NCI-H524 treated with DMSO at 0.1 percent for 48 hours (cell line): ENCODE results near the gene RHOBTB1.
"Not testable (repeated sequence)": the region's sequence is repeated elsewhere in the genome, so short reads cannot be mapped to it uniquely, and the experiment has no call there.

Source experiments
- DNase-seq: peaks from one replicate; lab custom pipeline; 2025; lab: John Stamatoyannopoulos, UW

The RHOBTB1 gene, protein sequence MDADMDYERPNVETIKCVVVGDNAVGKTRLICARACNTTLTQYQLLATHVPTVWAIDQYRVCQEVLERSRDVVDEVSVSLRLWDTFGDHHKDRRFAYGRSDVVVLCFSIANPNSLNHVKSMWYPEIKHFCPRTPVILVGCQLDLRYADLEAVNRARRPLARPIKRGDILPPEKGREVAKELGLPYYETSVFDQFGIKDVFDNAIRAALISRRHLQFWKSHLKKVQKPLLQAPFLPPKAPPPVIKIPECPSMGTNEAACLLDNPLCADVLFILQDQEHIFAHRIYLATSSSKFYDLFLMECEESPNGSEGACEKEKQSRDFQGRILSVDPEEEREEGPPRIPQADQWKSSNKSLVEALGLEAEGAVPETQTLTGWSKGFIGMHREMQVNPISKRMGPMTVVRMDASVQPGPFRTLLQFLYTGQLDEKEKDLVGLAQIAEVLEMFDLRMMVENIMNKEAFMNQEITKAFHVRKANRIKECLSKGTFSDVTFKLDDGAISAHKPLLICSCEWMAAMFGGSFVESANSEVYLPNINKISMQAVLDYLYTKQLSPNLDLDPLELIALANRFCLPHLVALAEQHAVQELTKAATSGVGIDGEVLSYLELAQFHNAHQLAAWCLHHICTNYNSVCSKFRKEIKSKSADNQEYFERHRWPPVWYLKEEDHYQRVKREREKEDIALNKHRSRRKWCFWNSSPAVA

DNA sequence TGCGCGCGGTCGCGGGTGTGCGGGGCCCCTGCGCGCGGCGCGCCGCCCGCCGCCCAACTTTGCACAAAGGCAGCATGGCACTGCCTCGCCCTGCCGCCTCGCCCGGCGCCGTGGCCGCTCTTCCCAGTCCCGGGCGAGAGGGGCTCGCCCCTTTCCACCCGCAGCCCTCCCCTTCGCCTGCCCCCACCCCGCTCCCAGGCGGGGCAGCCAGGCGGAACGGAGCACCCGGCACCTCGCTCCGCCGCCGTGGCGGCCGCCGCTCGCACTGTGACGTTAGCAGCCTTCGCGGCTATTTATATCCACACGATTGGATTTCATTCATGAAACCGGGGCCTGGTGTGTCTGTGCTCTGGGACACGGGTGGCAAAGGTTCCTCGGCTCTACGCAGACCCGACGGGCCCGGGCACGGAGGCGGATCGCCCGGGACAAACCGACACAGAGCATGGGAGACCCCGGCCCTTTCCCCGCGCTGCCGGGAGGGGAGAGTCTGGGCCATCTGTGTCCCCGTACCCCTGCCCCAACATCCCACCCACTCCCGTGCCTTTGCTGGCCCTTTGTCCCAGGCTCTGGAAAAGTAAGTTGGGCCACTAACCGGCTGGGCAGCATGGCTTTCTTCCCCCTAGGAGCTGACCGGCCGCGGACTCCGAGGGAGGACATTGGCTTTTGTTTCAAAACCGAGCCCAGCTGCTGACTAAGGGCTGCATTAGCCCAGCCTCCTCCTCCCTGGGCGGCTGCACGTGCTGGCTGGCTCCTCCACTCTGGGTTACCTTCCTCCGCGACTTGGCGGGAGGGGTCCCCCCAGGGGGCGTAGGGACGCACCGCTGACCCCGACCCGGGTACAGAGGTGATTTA, at the start of gene RHOBTB1:
RHOBTB1 (minus strand) TSS at position 128 of the 852 bp plus-strand sequence. CDS start 32,643 bp downstream, outside the sequence.
- DNase-seq, result no peak

GRCh38 chr10:60992636-60993035, 48.7 kb upstream of the RHOBTB1 start:
- no peak for DNase-seq

DNA sequence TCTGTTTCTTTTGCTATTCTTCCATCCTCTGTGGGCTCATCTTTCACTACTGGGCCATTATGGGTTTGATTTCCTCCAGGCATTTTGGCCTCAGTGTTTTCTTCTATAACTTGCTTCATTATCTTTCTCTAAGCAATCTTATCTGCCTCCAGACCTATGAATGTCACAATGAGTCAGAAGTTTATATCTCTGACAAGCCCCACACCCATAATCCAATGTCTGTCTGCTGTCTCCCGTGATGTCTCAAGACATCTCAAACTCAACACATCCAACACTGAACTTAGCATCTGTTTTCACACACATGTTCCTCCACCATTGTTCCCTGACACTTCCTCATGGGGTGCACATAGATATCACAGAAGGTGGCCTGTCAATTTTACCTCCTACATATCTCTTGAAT, 46.7 kb upstream of the RHOBTB1 start:
- DNase-seq, result no peak

- DNase-seq, result no peak
Measured at GRCh38 chr10:60989400-60989876, 45.5 kb upstream of the RHOBTB1 start.

DNA sequence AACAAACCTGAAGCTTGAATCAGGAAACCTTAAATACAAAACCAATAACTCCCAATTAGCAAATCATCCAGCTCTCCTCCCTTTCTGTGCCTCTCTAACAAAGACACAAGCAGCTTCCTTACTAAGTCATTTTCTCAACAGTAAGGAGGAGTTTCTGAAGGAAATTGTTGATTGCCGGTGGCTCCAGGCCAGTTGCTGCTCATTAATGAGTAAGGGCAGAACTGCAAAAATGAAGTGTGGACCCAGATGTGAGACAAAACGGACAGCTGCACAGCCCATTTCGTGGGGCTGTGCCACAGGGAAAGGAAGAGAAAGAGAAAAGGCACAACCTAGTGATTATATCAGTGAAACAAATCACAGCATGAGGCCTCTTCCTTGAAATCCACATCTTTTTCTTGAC, 42.8 kb upstream of the RHOBTB1 start:
- DNase-seq, result no peak

DNA sequence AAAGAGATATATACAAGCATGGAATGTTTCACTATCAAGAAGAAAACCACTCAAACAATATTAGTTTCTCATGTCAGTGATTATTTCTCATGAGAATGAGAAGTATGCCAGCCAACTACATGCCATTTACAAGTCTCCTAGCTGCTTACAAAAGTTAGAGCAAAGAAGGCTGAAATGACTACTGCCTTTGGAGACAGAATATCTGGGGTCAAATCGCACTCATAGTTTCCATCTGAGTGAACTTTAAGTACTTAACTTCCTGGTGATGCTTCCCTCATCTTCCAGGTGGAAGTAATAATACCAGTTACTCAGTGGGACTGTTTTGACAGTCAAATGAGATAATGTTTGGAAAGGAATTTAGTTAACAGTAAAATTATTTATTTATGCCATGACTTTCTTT, 42.0 kb upstream of the RHOBTB1 start:
- DNase-seq, result no peak

GRCh38 chr10:60980997-60981396, 37.0 kb upstream of the RHOBTB1 start:
- no peak for DNase-seq

DNA sequence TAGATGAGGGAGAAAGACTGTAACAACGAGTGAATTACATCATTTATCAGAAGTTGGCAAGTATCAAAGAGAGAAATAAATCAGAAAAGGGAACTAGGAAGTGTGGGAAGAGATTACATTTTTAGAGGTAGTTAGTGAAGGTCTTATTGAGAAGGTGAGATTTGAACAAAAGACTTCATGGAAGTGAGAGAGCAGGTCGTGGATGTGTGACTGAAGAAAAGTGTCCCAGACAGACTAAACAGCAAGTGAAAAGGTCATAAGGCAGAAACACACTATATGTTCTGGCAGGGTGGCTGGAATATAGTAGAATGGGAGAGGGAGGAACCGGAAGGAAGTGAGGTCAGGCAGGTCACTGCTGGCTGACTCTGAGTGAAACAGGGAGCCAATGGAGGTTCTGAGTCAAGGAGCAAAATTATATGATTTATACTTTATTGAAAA, 35.7 kb upstream of the RHOBTB1 start:
- DNase-seq, result no peak

- DNase-seq, result no peak
Measured at GRCh38 chr10:60978287-60979115, 34.5 kb upstream of the RHOBTB1 start.

GRCh38 chr10:60977161-60978122, 33.5 kb upstream of the RHOBTB1 start:
- no peak for DNase-seq

- no peak for DNase-seq
Measured at GRCh38 chr10:60976687-60977086, 32.7 kb upstream of the RHOBTB1 start.

DNA sequence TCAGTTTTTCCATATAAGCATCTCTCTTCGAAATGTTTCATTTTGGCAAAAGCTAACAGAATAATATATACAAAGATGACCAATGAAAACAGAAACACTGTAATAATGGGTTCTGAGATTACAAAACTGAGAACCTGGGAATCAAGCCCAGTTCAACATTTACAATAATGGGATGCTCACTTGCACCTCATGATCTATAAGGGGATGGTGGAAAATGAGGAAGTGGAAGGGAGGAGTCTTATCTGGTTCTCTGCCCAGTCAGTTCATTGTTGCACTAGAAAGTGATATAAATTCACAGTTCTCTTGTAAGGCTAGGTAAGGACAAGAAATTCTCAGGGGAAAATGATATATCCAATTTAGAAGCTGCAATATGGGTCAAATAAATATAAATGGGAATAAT, 31.7 kb upstream of the RHOBTB1 start:
- DNase-seq, result no peak

DNA sequence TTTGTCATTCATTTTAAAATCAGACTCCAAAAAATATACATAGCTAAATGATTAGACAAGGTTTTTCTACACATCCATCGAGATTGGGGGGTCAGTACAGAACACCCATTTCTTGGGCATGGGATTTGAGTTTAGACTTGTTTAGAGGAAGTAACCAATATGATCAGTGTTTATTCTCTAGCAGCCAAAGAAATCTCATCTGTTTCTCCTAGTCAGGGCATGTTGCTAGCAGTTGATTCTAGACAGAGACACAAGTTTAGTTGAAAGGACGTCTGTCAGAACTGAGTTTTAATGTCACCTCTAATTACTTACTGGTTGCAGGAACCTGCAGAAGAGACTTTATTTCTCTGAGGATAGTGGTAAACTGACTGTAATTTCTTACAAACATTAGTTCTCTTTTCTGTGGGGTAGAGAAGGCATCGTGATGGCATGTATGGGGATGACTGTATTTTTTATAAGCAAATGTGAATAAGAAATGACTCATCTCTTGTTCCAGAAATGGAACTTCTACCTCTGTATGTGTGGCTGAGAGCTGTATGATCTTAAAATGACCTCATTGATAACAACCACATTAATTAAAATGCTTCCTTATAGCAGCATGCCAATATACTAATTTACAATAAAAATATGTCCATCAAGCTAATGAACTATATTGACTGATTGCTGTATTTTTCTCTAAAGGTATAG, 30.6 kb upstream of the RHOBTB1 start:
- no peak for DNase-seq

GRCh38 chr10:60973086-60973485, 29.1 kb upstream of the RHOBTB1 start:
- no peak for DNase-seq

DNA sequence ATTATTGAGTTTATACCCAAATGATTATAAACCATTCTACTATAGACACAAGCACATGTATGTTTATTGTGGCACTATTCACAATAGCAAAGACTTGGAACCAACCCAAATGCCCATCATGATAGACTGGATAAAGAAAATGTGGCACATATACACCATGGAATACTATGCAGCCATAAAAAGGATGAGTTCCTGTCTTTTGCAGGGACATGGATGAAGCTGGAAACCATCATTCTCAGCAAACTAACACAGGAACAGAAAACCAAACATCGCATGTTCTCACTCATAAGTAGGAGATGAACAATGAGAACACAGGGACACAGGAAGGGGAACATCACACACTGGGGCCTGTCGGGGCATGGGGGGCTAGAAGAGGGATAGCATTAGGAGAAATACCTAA, 28.2 kb upstream of the RHOBTB1 start:
- DNase-seq, result not testable (repeated sequence)

DNA sequence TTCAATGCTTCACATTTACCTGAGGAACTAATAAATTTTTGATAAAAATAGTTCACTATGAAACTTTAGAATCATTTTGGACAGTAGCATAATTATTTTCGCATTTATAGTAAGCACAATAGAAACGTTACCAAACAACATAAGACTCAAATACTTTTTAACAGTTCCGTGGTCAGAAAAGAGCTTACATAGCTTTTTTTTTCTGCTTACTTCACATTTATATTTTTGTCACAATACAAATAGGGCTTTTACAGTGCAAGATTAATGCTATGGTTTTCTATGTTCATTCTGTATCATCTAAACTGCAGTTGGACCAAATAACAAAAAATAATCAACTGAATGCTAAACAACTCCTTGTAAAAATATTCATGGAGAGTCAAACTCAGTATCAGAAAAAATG, 26.5 kb upstream of the RHOBTB1 start:
- DNase-seq, result no peak

DNA sequence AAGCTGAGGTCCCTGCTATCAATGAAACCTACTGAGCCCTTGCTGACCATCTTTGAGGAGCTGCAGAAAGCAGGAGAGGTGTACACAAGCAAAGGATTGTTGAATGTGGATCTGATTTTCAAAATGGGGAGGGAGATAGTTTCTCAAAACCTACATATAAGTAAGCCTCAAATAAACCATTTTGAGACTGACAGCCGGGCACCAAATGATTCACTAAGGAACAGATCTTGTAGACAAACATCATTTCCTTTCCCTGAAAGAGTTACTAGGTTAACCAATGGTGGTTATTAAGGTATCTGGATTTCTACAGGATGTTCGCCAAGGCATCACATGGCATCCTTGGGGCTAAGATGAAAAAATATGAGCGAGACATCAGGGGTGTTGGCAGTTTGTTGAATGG, 24.5 kb upstream of the RHOBTB1 start:
- no peak for DNase-seq

DNA sequence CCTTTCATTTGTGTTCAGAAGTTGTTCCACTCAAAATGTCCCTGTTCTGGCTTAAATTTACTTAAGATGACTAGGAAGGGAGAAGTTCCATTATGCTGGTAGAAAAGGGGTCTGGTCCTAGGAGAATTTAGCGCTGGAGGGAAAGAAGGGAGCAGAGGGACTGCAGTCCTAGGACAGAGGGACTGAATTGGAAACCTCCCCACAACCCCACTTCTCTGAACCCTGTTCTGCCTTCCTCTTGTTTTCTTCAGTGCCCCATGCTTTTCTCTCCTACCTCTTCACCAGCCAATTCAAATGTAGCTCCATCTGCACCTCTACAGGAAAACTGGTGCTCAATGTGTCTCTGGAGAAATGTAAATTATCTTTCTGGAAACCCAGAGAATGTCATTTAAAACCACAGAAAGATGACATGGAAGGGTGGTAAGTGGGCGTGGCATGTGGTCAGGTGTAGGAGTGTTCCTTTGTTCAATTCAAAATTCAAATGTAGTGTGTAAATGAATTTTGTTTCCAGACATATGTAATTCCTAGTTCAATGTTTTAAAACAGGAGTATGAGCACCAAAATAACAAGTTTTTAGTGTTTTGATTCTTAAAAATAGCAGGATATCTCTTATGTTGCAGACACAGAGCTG, 24.0 kb upstream of the RHOBTB1 start:
- DNase-seq, result no peak

GRCh38 chr10:60967260-60967659, 23.3 kb upstream of the RHOBTB1 start:
- DNase-seq, result no peak
